HEK293 (cell line): ENCODE data around the gene TXNDC2.
A peak's percentile ranks its signal among the peaks of the same experiment; 100 is the strongest.

Source experiments
- GLI4 ChIP-seq: fragments of 450-650 bp; formaldehyde crosslinking; IDR thresholded peaks from 2 replicates; pipeline ENCODE4 v1.5.1; 2016; ENCODE audit warnings: missing biosample characterization, missing genetic modification characterization
- GLIS2 ChIP-seq: fragments of 450-650 bp; formaldehyde crosslinking; IDR thresholded peaks from 2 replicates; pipeline ENCODE4 v1.5.1; 2016; ENCODE audit warnings: missing biosample characterization, missing genetic modification characterization
- MZF1 ChIP-seq: fragments of 450-650 bp; formaldehyde crosslinking; IDR thresholded peaks from 2 replicates; pipeline ENCODE4 v1.5.1; 2017; ENCODE audit warnings: missing biosample characterization, missing genetic modification characterization, borderline replicate concordance
- PRDM2 ChIP-seq: fragments of 450-650 bp; formaldehyde crosslinking; IDR thresholded peaks from 2 replicates; pipeline ENCODE4 v1.5.1; 2016; ENCODE audit warnings: missing biosample characterization, missing genetic modification characterization, borderline replicate concordance
- SALL2 ChIP-seq: fragments of 450-650 bp; formaldehyde crosslinking; IDR thresholded peaks from 2 replicates; pipeline ENCODE4 v1.5.0; 2017; ENCODE audit warnings: missing biosample characterization, mild to moderate bottlenecking, missing genetic modification characterization, borderline replicate concordance
- SETDB1 ChIP-seq: IDR thresholded peaks from one replicate; pipeline ENCODE4 v1.6.1; 2017; ENCODE audit warnings: mild to moderate bottlenecking, low read length, moderate library complexity, mixed read lengths; ENCODE audit not compliant: insufficient read length
- SP2 ChIP-seq: fragments of 450-650 bp; formaldehyde crosslinking; IDR thresholded peaks from 2 replicates; pipeline ENCODE4 v1.5.1; 2016; ENCODE audit warnings: missing biosample characterization, missing genetic modification characterization
- TCF7L2 ChIP-seq: IDR thresholded peaks from 2 replicates; pipeline ENCODE4 v1.6.1; 2011; ENCODE audit warnings: low read depth, mild to moderate bottlenecking, inconsistent platforms, low read length, moderate library complexity, borderline replicate concordance
- WT1 ChIP-seq: fragments of 450-650 bp; formaldehyde crosslinking; IDR thresholded peaks from 2 replicates; pipeline ENCODE4 v1.5.1; 2016; ENCODE audit warnings: missing biosample characterization, missing genetic modification characterization
- ZBTB8A ChIP-seq: fragments of 450-650 bp; formaldehyde crosslinking; IDR thresholded peaks from 2 replicates; pipeline ENCODE4 v1.5.1; 2016; ENCODE audit warnings: missing biosample characterization, missing genetic modification characterization
- ZNF112 ChIP-seq: fragments of 450-650 bp; formaldehyde crosslinking; IDR thresholded peaks from 2 replicates; pipeline ENCODE4 v1.5.0; 2017; ENCODE audit warnings: missing biosample characterization, missing genetic modification characterization
- ZNF148 ChIP-seq: fragments of 450-650 bp; formaldehyde crosslinking; IDR thresholded peaks from 2 replicates; pipeline ENCODE4 v1.5.0; 2017; ENCODE audit warnings: missing biosample characterization, missing genetic modification characterization, borderline replicate concordance
- ZNF175 ChIP-seq: fragments of 450-650 bp; formaldehyde crosslinking; IDR thresholded peaks from 2 replicates; pipeline ENCODE4 v1.5.1; 2016; ENCODE audit warnings: missing biosample characterization, missing genetic modification characterization
- ZNF202 ChIP-seq: fragments of 450-650 bp; formaldehyde crosslinking; IDR thresholded peaks from 2 replicates; pipeline ENCODE4 v1.5.1; 2016; ENCODE audit warnings: missing biosample characterization, missing genetic modification characterization, borderline replicate concordance
- ZNF280D ChIP-seq: fragments of 450-650 bp; formaldehyde crosslinking; IDR thresholded peaks from 2 replicates; pipeline ENCODE4 v1.5.1; 2016; ENCODE audit warnings: missing biosample characterization, missing genetic modification characterization
- ZNF302 ChIP-seq: fragments of 450-650 bp; formaldehyde crosslinking; IDR thresholded peaks from 2 replicates; pipeline ENCODE4 v1.5.1; 2016; ENCODE audit warnings: missing biosample characterization, missing genetic modification characterization, low read depth
- ZNF510 ChIP-seq: fragments of 450-650 bp; formaldehyde crosslinking; IDR thresholded peaks from 2 replicates; pipeline ENCODE4 v1.5.1; 2018; ENCODE audit warnings: mild to moderate bottlenecking, missing genetic modification characterization, missing biosample characterization; ENCODE audit not compliant: insufficient replicate concordance
- ZNF514 ChIP-seq: fragments of 450-650 bp; formaldehyde crosslinking; IDR thresholded peaks from 2 replicates; pipeline ENCODE4 v1.5.1; 2016; ENCODE audit warnings: missing biosample characterization, missing genetic modification characterization
- ZNF600 ChIP-seq: fragments of 450-650 bp; formaldehyde crosslinking; IDR thresholded peaks from 2 replicates; pipeline ENCODE4 v1.5.1; 2016; ENCODE audit warnings: missing biosample characterization, missing genetic modification characterization
- ZNF645 ChIP-seq: fragments of 450-650 bp; formaldehyde crosslinking; IDR thresholded peaks from 2 replicates; pipeline ENCODE4; 2016; ENCODE audit warnings: missing biosample characterization, missing genetic modification characterization
- ZNF654 ChIP-seq: fragments of 450-650 bp; formaldehyde crosslinking; IDR thresholded peaks from 2 replicates; pipeline ENCODE4 v1.5.1; 2016; ENCODE audit warnings: low read depth, missing biosample characterization, missing genetic modification characterization
- ZNF658 ChIP-seq: fragments of 450-650 bp; formaldehyde crosslinking; IDR thresholded peaks from 2 replicates; pipeline ENCODE4; 2016; ENCODE audit warnings: missing biosample characterization, missing genetic modification characterization
- ZNF660 ChIP-seq: fragments of 450-650 bp; IDR thresholded peaks from 2 replicates; pipeline ENCODE4 v1.5.1; 2018; ENCODE audit warnings: missing biosample characterization, mild to moderate bottlenecking, missing genetic modification characterization
- ZNF768 ChIP-seq: fragments of 450-650 bp; formaldehyde crosslinking; IDR thresholded peaks from 2 replicates; pipeline ENCODE4 v1.5.1; 2018; ENCODE audit warnings: missing biosample characterization, mild to moderate bottlenecking, missing genetic modification characterization
- ZNF792 ChIP-seq: fragments of 450-650 bp; formaldehyde crosslinking; IDR thresholded peaks from 2 replicates; pipeline ENCODE4 v1.5.1; 2016; ENCODE audit warnings: missing biosample characterization, missing genetic modification characterization

TXNDC2 gene

GRCh38 chr18:9876867-9877654 is 8.7 kb upstream of the TXNDC2 start (continued):
- TF ChIP-seq ZNF280D (0 out of 2 replicates have a peak, but pooled peaks have one; percentile 37), ZNF510 (no peak), ZNF148 (tag by site-specific recombination) (no peak), MZF1 (tag by site-specific recombination) (no peak), ZNF600 (tag by site-specific recombination) (no peak), ZNF654 (tag by site-specific recombination) (no peak), ZNF658 (tag by site-specific recombination) (no peak), ZNF302 (tag by site-specific recombination) (no peak), ZNF112 (no peak), GLIS2 (no peak), WT1 (tag by site-specific recombination) (peak; percentile 93), ZBTB8A (tag by site-specific recombination) (no peak), SETDB1 (no peak), GLI4 (tag by site-specific recombination) (no peak), ZNF202 (tag by site-specific recombination) (no peak), PRDM2 (tag by site-specific recombination) (no peak), ZNF660 (tag by site-specific recombination) (no peak), TCF7L2 (no peak), SALL2 (tag by site-specific recombination) (no peak), ZNF768 (tag by site-specific recombination) (no peak), ZNF645 (tag by site-specific recombination) (no peak), ZNF175 (tag by site-specific recombination) (no peak), SP2 (tag by site-specific recombination) (no peak), ZNF514 (tag by site-specific recombination) (no peak), ZNF792 (no peak)
